Measurements from ENCODE around the gene EPS8L2. TPM values are rescaled to one million over a fixed set of nuclear protein-coding genes. Genes with fewer than 3 reads are reported as not detected.

Gene EPS8L2
- total and polyA plus RNA-seq, 9 of the 15 experiments (the other 6 are each of a cell fraction or from before 2014, with no cell fraction given) = 0.75 to 17.0 (median 3.7) TPM

- TF ChIP-seq ZNF778 (CRISPR knock-in tag; IDR thresholded peaks at IDR 0.05) = no peak
- 0 out of 2 replicates have a peak, but pooled peaks have one; percentile 81 for TF ChIP-seq TAF15 (IDR thresholded peaks at IDR 0.05; ENCODE audit: low read depth, low read length)
- TF ChIP-seq POLR2B (IDR thresholded peaks at IDR 0.05; ENCODE audit: low read depth, partially characterized antibody) = peak; percentile 60
- TF ChIP-seq NFE2 (IDR thresholded peaks at IDR 0.05; ENCODE audit: low read depth) = no peak
- peak; percentile 69 for TF ChIP-seq MYNN (IDR thresholded peaks at IDR 0.05)
- TF ChIP-seq MYNN (CRISPR knock-in tag; IDR thresholded peaks at IDR 0.05) = no peak
- TF ChIP-seq PHF20 (IDR thresholded peaks at IDR 0.05; ENCODE audit: partially characterized antibody) = no peak
- no peak for TF ChIP-seq ZBTB5 (IDR thresholded peaks at IDR 0.05)
- TF ChIP-seq PREB (CRISPR knock-in tag; IDR thresholded peaks at IDR 0.05) = no peak
- peak; percentile 26; the same call in 1 of the 2 replicates for TF ChIP-seq POLR2AphosphoS2 (IDR thresholded peaks at IDR 0.05; ENCODE audit: low read length)
- 0 out of 2 replicates have a peak, but pooled peaks have one; percentile 47 for TF ChIP-seq CHD2 (IDR thresholded peaks at IDR 0.05; ENCODE audit: low read depth, low read length)
- TF ChIP-seq TAF1 (IDR thresholded peaks at IDR 0.05; ENCODE audit: control insufficient read depth, extremely low read depth, insufficient read depth, low read length, severe bottlenecking) = peak; percentile 8
- TF ChIP-seq MCM5 (IDR thresholded peaks at IDR 0.05; ENCODE audit: low read depth) = no peak
Observed at GRCh38 chr11:764322-765024, 58.4 kb downstream of the EPS8L2 start (continued).
